Calu3 (cell line): ENCODE measurements around the gene TMEM258. TPM values are rescaled to one million over a fixed set of nuclear protein-coding genes. Genes with fewer than 3 reads are reported as not detected.

Experiments
- BruUV-seq: library from RNA; stranded (reverse); fragments of 400-500 nt; replicated peaks from 2 replicates; lab custom pipeline; 2021; lab: Mats Ljungman, UMichigan
- CTCF ChIA-PET: fragments of 300-600 bp; sonication (Branson Sonifier 250); formaldehyde crosslinking; loops from one replicate; lab custom pipeline; 2022; ENCODE audit warnings: antibody characterized with exemption; lab: Charles Lee
- DNase-seq: peaks from one replicate; pipeline ENCODE4 v3.0.0; 2022
- H3K27ac Mint-ChIP-seq: one replicate; pipeline ENCODE4 v1.8.0; 2022; ENCODE audit warnings: mixed read lengths; ENCODE audit not compliant: unreplicated experiment
- H3K27me3 Mint-ChIP-seq: one replicate; pipeline ENCODE4 v1.8.0; 2022; ENCODE audit warnings: mixed read lengths; ENCODE audit not compliant: unreplicated experiment
- H3K36me3 Mint-ChIP-seq: one replicate; pipeline ENCODE4 v1.8.0; 2022; ENCODE audit warnings: mild to moderate bottlenecking, moderate library complexity, mixed read lengths; ENCODE audit not compliant: insufficient read depth, unreplicated experiment
- H3K4me1 Mint-ChIP-seq: one replicate; pipeline ENCODE4 v1.8.0; 2022; ENCODE audit warnings: mild to moderate bottlenecking, low read depth, mixed read lengths; ENCODE audit not compliant: unreplicated experiment
- H3K4me3 Mint-ChIP-seq: one replicate; pipeline ENCODE4 v1.8.0; 2022; ENCODE audit warnings: mild to moderate bottlenecking, low read depth, moderate library complexity, mixed read lengths; ENCODE audit not compliant: unreplicated experiment
- H3K9me3 Mint-ChIP-seq: one replicate; pipeline ENCODE4 v1.8.0; 2022; ENCODE audit warnings: low read depth, mixed read lengths; ENCODE audit not compliant: unreplicated experiment
- CTCF ChIP-seq: fragments of 200-600 bp; IDR thresholded peaks from one replicate; pipeline ENCODE4 v1.8.0; 2022; ENCODE audit warnings: antibody characterized with exemption; ENCODE audit not compliant: unreplicated experiment
- intact Hi-C: fragments of 100-400 bp; cut with micrococcal nuclease; formaldehyde crosslinking; loops from one replicate; pipeline ENCODE4 v1.10.0; 2022; ENCODE audit not compliant: unreplicated experiment
- total RNA-seq: library from RNA; stranded (reverse); gene quantifications from 2 replicates; pipeline ENCODE4 v1.2.3, GENCODE V29; 2022

The TMEM258 gene
- total RNA-seq, 1 experiment from 2014 or later = 146 TPM

GRCh38 chr11:61795876-61796526, 3.6 kb upstream of the TMEM258 start:
- H3K27me3 Mint-ChIP-seq = no peaks in the 10 kb centered on the region
- no peak for TF ChIP-seq CTCF
- no peaks in the 10 kb centered on the region for H3K9me3 Mint-ChIP-seq
- no peak overlapping the region for H3K27ac Mint-ChIP-seq
- no TSS peak for BruUV-seq
- H3K4me1 Mint-ChIP-seq = peaks cover 25% of the 10 kb centered on the region
- CTCF ChIA-PET = interaction anchor here (1.0 to 3.9 kb wide), 5 partner anchors 108 to 286 kb away, joined by 4 to 32 read pairs (median 6); no protein-coding TSS in a partner anchor
- no peak overlapping the region for H3K4me3 Mint-ChIP-seq
- DNase-seq = no peak
- H3K36me3 Mint-ChIP-seq = peaks cover 81% of the 10 kb centered on the region
- intact Hi-C loops = loop anchor here (10.0 kb wide), 2 partner anchors 99 to 149 kb away; partner anchors contain the start of gene FADS3

- BruUV-seq = no TSS peak
- CTCF ChIA-PET = no interaction called here
- Mint-ChIP-seq H3K4me3 (no peak overlapping the region), H3K27me3 (no peaks in the 10 kb centered on the region), H3K4me1 (peaks cover 26% of the 10 kb centered on the region), H3K36me3 (peaks cover 78% of the 10 kb centered on the region), H3K9me3 (no peaks in the 10 kb centered on the region), H3K27ac (no peak overlapping the region)
- TF ChIP-seq CTCF = no peak
- intact Hi-C loops = loop anchor here (10.0 kb wide), 2 partner anchors 99 to 149 kb away; partner anchors contain the start of gene FADS3
- no peak for DNase-seq
These were observed 3.1 kb upstream of the TMEM258 start for GRCh38 chr11:61795459-61795858.

- TF ChIP-seq CTCF = no peak
- no peaks in the 10 kb centered on the region for H3K9me3 Mint-ChIP-seq
- no TSS peak for BruUV-seq
- no peak for DNase-seq
- H3K4me3 Mint-ChIP-seq = no peak overlapping the region
- H3K36me3 Mint-ChIP-seq = peaks cover 76% of the 10 kb centered on the region
- peaks cover 34% of the 10 kb centered on the region for H3K4me1 Mint-ChIP-seq
- no peak overlapping the region for H3K27ac Mint-ChIP-seq
- H3K27me3 Mint-ChIP-seq = no peaks in the 10 kb centered on the region
- intact Hi-C loops = loop anchor here (10.0 kb wide), 2 partner anchors 100 to 150 kb away; partner anchors contain the start of gene FADS3
- CTCF ChIA-PET = no interaction called here
These were observed 2.2 kb upstream of the TMEM258 start for GRCh38 chr11:61794579-61794978.

GRCh38 chr11:61793829-61794204, 1.4 kb upstream of the TMEM258 start:
- peak overlapping the region; percentile 93 for H3K4me3 Mint-ChIP-seq
- no peaks in the 10 kb centered on the region for H3K9me3 Mint-ChIP-seq
- DNase-seq = no peak
- BruUV-seq = no TSS peak
- no peaks in the 10 kb centered on the region for H3K27me3 Mint-ChIP-seq
- peaks cover 36% of the 10 kb centered on the region for H3K4me1 Mint-ChIP-seq
- TF ChIP-seq CTCF = no peak
- CTCF ChIA-PET = interaction anchor here (1.5 kb wide), 1 partner anchor 21 kb away, joined by 3 read pairs; no protein-coding TSS in a partner anchor
- H3K36me3 Mint-ChIP-seq = peaks cover 72% of the 10 kb centered on the region
- intact Hi-C loops = loop anchor here (10.0 kb wide), 2 partner anchors 101 to 151 kb away; partner anchors contain the start of gene FADS3
- peak overlapping the region; percentile 99 for H3K27ac Mint-ChIP-seq
